ENCODE data around the gene SMC1B.

GRCh38 chr22:45340323-45340722, 73.1 kb downstream of the SMC1B start:
- no peak for TF ChIP-seq HDAC6 (IDR thresholded peaks at IDR 0.05; ENCODE audit: low read depth, low read length)
- TF ChIP-seq SP4 (IDR thresholded peaks at IDR 0.05; ENCODE audit: low read length) = no peak
- TF ChIP-seq CREB1 (IDR thresholded peaks at IDR 0.05) = no peak
- TF ChIP-seq CTCF (IDR thresholded peaks at IDR 0.05; ENCODE audit: control extremely low read depth in 1 of 3, insufficient read depth in 1 of 3, low read depth in 1 of 3, low read length in 3 of 3) = no peak
- TF ChIP-seq CBX5 (IDR thresholded peaks at IDR 0.05; ENCODE audit: low read depth, low read length) = no peak
- TF ChIP-seq HDAC2 (IDR thresholded peaks at IDR 0.05; ENCODE audit: borderline replicate concordance in 1 of 2, low read depth in 2 of 2, low read length in 2 of 2) = no peak
- no peak for TF ChIP-seq BRCA1 (IDR thresholded peaks at IDR 0.05; ENCODE audit: low read depth, low read length)
- no peak for TF ChIP-seq FOSL1 (IDR thresholded peaks at IDR 0.05; ENCODE audit: insufficient read depth, low read depth, low read length)
- no peak for TF ChIP-seq EZH2 (IDR thresholded peaks at IDR 0.05; ENCODE audit: low read depth, low read length, severe bottlenecking)
- TF ChIP-seq EGR1 (IDR thresholded peaks at IDR 0.05; ENCODE audit: borderline replicate concordance, low read depth, low read length) = no peak
- TF ChIP-seq KDM1A (IDR thresholded peaks at IDR 0.05; ENCODE audit: borderline replicate concordance, low read length) = no peak
